ENCODE data around the gene CCDC77. TPM values are rescaled to one million over a fixed set of nuclear protein-coding genes. Genes with fewer than 3 reads are reported as not detected.
A peak's percentile ranks its signal among the peaks of the same experiment; 100 is the strongest.

Gene CCDC77
- total RNA-seq, 1 experiment from 2014 or later: 21.9 TPM

DNA sequence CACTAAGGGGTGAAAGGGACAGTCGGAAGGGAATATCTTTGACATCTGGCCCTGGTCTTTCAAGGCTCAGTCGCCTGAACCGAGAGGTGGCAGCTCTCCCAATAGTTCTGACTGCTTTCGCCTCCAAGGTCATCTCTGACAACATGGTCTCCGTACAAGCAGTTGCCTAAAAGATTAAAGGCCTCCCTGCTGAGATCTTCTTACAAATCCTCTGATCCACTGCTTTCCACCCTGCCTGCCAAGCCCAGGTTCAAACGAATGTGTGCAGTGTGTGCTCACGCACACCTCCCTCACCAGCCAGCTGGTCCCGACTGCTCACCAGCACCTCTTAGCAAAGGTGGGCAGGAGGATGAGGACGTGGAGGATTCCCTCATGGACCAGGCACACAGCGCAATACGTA, 68.7 kb downstream of the CCDC77 start:
- Histone ChIP-seq H3K27me3 (ENCODE audit: insufficient read depth, low read length) (no peaks in the 10 kb centered on the region), H2BK15ac (ENCODE audit: low read depth, low read length) (no peak overlapping the region), H3T11ph (ENCODE audit: low read length) (no peak overlapping the region), H2BK120ac (ENCODE audit: low read depth, low read length, poor library complexity, severe bottlenecking) (no peak overlapping the region), H3K18ac (ENCODE audit: insufficient read length, low read depth, low read length) (no peak overlapping the region), H2AK5ac (ENCODE audit: insufficient read length, low read length) (no peak overlapping the region), H3K4me2 (ENCODE audit: insufficient read depth, insufficient read length, low read length) (no peak overlapping the region), H3K9me3 (ENCODE audit: control insufficient read depth, low read depth, low read length) (no peaks in the 10 kb centered on the region), H2BK12ac (ENCODE audit: insufficient read length, low read depth, low read length) (no peak overlapping the region), H4K5ac (ENCODE audit: insufficient read length, low read depth, low read length) (no peak overlapping the region), H4K91ac (ENCODE audit: insufficient read length, low read depth, low read length) (no peak overlapping the region), H3K27ac (ENCODE audit: insufficient read length, low read depth, low read length) (no peak overlapping the region), H4K8ac (replicated peaks; ENCODE audit: insufficient read length, low read depth, low read length) (no peak overlapping the region), H3K56ac (ENCODE audit: insufficient read length, low read depth, low read length) (no peak overlapping the region), H3K9ac (ENCODE audit: extremely low read depth, insufficient read length, low read length) (no peak overlapping the region), H2BK5ac (ENCODE audit: insufficient read length, low read length) (no peak overlapping the region), H4K20me1 (ENCODE audit: control insufficient read depth, insufficient read depth, insufficient read length) (no peaks in the 10 kb centered on the region), H3K23ac (ENCODE audit: insufficient read length, low read depth, low read length) (no peak overlapping the region), H3K4me1 (ENCODE audit: insufficient read depth, low read length) (peaks cover 3% of the 10 kb centered on the region), H2AFZ (ENCODE audit: low read length) (no peak overlapping the region), H3K4ac (ENCODE audit: low read depth, low read length) (no peak overlapping the region), H3K14ac (ENCODE audit: insufficient read depth, low read length) (peak overlapping the region; percentile 12; the same call in 1 of the 2 replicates), H3K79me2 (ENCODE audit: insufficient read depth, low read length) (no peaks in the 10 kb centered on the region), H3K79me1 (ENCODE audit: insufficient read depth, low read depth, low read length, poor library complexity, severe bottlenecking) (no peaks in the 10 kb centered on the region), H2BK20ac (ENCODE audit: low read depth, low read length, poor library complexity, severe bottlenecking) (no peak overlapping the region), H3K23me2 (ENCODE audit: insufficient read length, low read depth, low read length, poor library complexity, severe bottlenecking) (no peaks in the 10 kb centered on the region)
- Mint-ChIP-seq H3K4me1 (peaks cover 14 to 25% of the 10 kb centered on the region in 2 experiments), H3K27me3 (ENCODE audit: low read depth) (no peaks in the 10 kb centered on the region; the same call in 1 of the 2 replicates), H3K4me3 (no peak overlapping the region), H3K36me3 (ENCODE audit: insufficient read depth in 1 of 3, low read depth in 3 of 3) (peaks cover 0 to 4% (median 3%) of the 10 kb centered on the region in 3 experiments; a peak in 3 of 7 replicates), H3K27ac (peak overlapping the region in 2 of 3 experiments; percentile 70 to 71; a peak in 1 of 7 replicates), H3K9me3 (no peaks in the 10 kb centered on the region)
- WGBS (ENCODE audit: extremely low coverage, insufficient read length, low lambda C conversion rate): no CpG with 5 or more reads among the region's 11 CpGs
- DNase-seq: peak; percentile 25
- TF ChIP-seq, protein P1, sequence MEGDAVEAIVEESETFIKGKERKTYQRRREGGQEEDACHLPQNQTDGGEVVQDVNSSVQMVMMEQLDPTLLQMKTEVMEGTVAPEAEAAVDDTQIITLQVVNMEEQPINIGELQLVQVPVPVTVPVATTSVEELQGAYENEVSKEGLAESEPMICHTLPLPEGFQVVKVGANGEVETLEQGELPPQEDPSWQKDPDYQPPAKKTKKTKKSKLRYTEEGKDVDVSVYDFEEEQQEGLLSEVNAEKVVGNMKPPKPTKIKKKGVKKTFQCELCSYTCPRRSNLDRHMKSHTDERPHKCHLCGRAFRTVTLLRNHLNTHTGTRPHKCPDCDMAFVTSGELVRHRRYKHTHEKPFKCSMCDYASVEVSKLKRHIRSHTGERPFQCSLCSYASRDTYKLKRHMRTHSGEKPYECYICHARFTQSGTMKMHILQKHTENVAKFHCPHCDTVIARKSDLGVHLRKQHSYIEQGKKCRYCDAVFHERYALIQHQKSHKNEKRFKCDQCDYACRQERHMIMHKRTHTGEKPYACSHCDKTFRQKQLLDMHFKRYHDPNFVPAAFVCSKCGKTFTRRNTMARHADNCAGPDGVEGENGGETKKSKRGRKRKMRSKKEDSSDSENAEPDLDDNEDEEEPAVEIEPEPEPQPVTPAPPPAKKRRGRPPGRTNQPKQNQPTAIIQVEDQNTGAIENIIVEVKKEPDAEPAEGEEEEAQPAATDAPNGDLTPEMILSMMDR (conservative IDR thresholded peaks at IDR 0.05): no peak

Measured in H9 (cell line).